Stomach (tissue), 9 donors: ENCODE results near the gene TMEM190. TPM values are rescaled to one million over a fixed set of nuclear protein-coding genes. Genes with fewer than 3 reads are reported as not detected.
"Not testable (repeated sequence)": the region's sequence is repeated elsewhere in the genome, so short reads cannot be mapped to it uniquely, and the experiment has no call there.

Experiments
- DNase-seq, 2 donors: peaks; one replicate each; pipeline versions ENCODE4 v3.0.0 to v3.0.0-alpha.2; 2013 to 2019
- H3K27ac ChIP-seq, 5 donors: fragments of 200-600 bp in 4 of 5; sonication (generic) in 4 of 5; one replicate each; pipeline ENCODE4 v1.5.1; 2013 to 2019; ENCODE audit warnings: mild to moderate bottlenecking in 1 of 5, moderate library complexity in 1 of 5
- H3K27me3 ChIP-seq, 3 donors: fragments of 200-600 bp; sonication (generic); one replicate each; pipeline ENCODE4 v1.5.1; 2017 to 2019; ENCODE audit warnings: mixed run types in 1 of 3
- H3K36me3 ChIP-seq, 4 donors: fragments of 200-600 bp; sonication (generic); 1 replicate in 3 of 4; 2 replicates in 1 of 4; pipeline ENCODE4 v1.5.1; 2016 to 2019
- H3K4me1 ChIP-seq, 4 donors: fragments of 200-600 bp; sonication (generic); one replicate each; pipeline ENCODE4 v1.5.1; 2016 to 2019
- H3K4me3 ChIP-seq, 4 donors: fragments of 200-600 bp; sonication (generic) in 3 of 4; one replicate each; pipeline ENCODE4 v1.5.1; 2016 to 2019; ENCODE audit warnings: mild to moderate bottlenecking in 1 of 4
- H3K9me3 ChIP-seq, 4 donors: fragments of 200-600 bp; sonication (generic); one replicate each; pipeline ENCODE4 v1.5.1; 2016 to 2019
- CTCF ChIP-seq, 7 experiments: fragments of 450-650 bp in 4 of 7; fragments of 200-600 bp in 3 of 7; sonication (generic) in 3 of 7; IDR thresholded peaks; one replicate each; pipeline ENCODE4 v1.5.1; 2016 to 2019; ENCODE audit warnings: antibody characterized with exemption in 7 of 7, control low read depth in 2 of 7, mild to moderate bottlenecking in 1 of 7
- EP300 ChIP-seq: sonication (generic); formaldehyde crosslinking; IDR thresholded peaks from one replicate; pipeline ENCODE4 v1.6.1; 2017; ENCODE audit warnings: antibody characterized with exemption
- POLR2A ChIP-seq, 4 donors: fragments of 450-650 bp; IDR thresholded peaks; one replicate each; pipeline ENCODE4 v1.6.1; 2016; ENCODE audit warnings: antibody characterized with exemption in 4 of 4, control low read depth in 2 of 4, mild to moderate bottlenecking in 1 of 4, moderate library complexity in 1 of 4
- POLR2AphosphoS5 ChIP-seq, 3 donors: sonication (generic); formaldehyde crosslinking; IDR thresholded peaks; one replicate each; pipeline ENCODE4 v1.6.1; 2016; ENCODE audit warnings: antibody characterized with exemption in 3 of 3
- WGBS, 5 donors: extraction: QIAGEN DNeasy Blood & Tissue Kit in 3 of 5; methylation state at CpG; one replicate each; pipeline versions ENCODE4 v1.1.5 to v1.1.7; 2013 to 2018; 5-methylcytosine and 5-hydroxymethylcytosine counted together
- intact Hi-C: fragments of 100-400 bp; cut with DNase I; formaldehyde crosslinking; loops from one replicate; pipeline ENCODE4 v1.15.1; 2023; ENCODE audit warnings: low total_unique reads
- polyA plus RNA-seq, 3 donors: library from polyadenylated mRNA; stranded (reverse); fragments of 200-250 nt; gene quantifications; one replicate each; pipeline ENCODE4 v1.2.3, GENCODE V29; 2013
- total RNA-seq, 5 donors: library from RNA; depleted of rRNA; stranded (reverse); fragments of >200 nt; gene quantifications; one replicate each; pipeline versions ENCODE4 v1.1.0 to v1.2.3, GENCODE V29; 2014 to 2016
- donor health status: healthy with polysubstance abuse.
- donor health status: Bipolar disorder and iron deficiency.
- donor health status: healthy.

TMEM190 gene
- total and polyA plus RNA-seq, 8 donors: 0.68 to 1.3 TPM; not detected in 6

GRCh38 chr19:55400281-55401087, 23.9 kb downstream of the TMEM190 start:
- intact Hi-C loops: no loop called here

GRCh38 chr19:55401390-55401789, 24.8 kb downstream of the TMEM190 start:
- WGBS, 5 donors: 79 to 93% (median 86%) methylated on average over 7 to 22 of the region's 28 CpGs

More at GRCh38 chr19:55400281-55401087, 23.9 kb downstream of the TMEM190 start:
- Histone ChIP-seq H3K4me3 (no peak overlapping the region), H3K9me3 (no peaks in the 10 kb centered on the region), H3K4me1 (peaks cover 0 to 4% (median 2%) of the 10 kb centered on the region in 4 donors), H3K27ac (no peak overlapping the region), H3K27me3 (no peaks in the 10 kb centered on the region), H3K36me3 (peaks cover 30 to 56% (median 52%) of the 10 kb centered on the region in 4 donors)
- DNase-seq: no peak
- 76 to 87% (median 82%) methylated on average over 14 of the region's 14 CpGs for WGBS, 5 donors
- TF ChIP-seq POLR2AphosphoS5 (IDR thresholded peaks at IDR 0.05) (no peak), EP300 (no peak), POLR2A (IDR thresholded peaks at IDR 0.05) (no peak), CTCF (IDR thresholded peaks at IDR 0.05) (no peak)

DNA sequence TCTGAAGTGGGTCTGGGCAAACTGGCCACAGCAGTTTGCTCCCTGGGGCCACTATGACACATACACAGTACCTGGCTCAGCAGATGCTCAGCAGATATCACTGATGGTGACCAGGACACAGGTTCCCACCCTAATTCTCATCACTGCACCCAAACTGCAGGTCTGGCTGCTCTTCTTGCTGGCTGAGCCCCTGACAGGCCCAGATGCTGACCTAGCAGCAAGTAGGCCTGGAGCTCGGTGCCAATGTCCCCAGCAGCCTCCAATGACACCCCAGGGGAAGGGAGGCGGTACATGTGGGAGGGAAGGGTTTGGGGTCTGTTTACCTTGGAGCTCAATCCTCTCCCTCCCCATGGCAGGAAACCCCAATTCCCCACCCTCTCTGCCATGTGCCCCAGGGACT, 25.9 kb downstream of the TMEM190 start:
- intact Hi-C loops: no loop called here
- H3K9me3 ChIP-seq: no peaks in the 10 kb centered on the region
- TF ChIP-seq POLR2AphosphoS5 (IDR thresholded peaks at IDR 0.05): no peak
- no peak for TF ChIP-seq CTCF (IDR thresholded peaks at IDR 0.05)
- TF ChIP-seq POLR2A (IDR thresholded peaks at IDR 0.05): no peak
- TF ChIP-seq EP300: no peak
- H3K4me3 ChIP-seq: no peak overlapping the region
- WGBS, 5 donors: 75 to 92% (median 90%) methylated on average over 2 of the region's 2 CpGs
- peaks cover 35 to 66% (median 58%) of the 10 kb centered on the region in 4 donors for H3K36me3 ChIP-seq
- H3K27ac ChIP-seq: no peak overlapping the region
- H3K27me3 ChIP-seq: no peaks in the 10 kb centered on the region
- H3K4me1 ChIP-seq: peaks cover 12 to 21% (median 20%) of the 10 kb centered on the region in 4 donors
- no peak for DNase-seq

More at GRCh38 chr19:55401390-55401789, 24.8 kb downstream of the TMEM190 start:
- peaks cover 5 to 13% (median 10%) of the 10 kb centered on the region in 4 donors for H3K4me1 ChIP-seq
- intact Hi-C loops, DNase-seq, H3K4me3 ChIP-seq, H3K9me3 ChIP-seq, H3K27ac ChIP-seq, H3K27me3 ChIP-seq: not testable (repeated sequence)
- peaks cover 35 to 65% (median 58%) of the 10 kb centered on the region in 4 donors for H3K36me3 ChIP-seq

DNA sequence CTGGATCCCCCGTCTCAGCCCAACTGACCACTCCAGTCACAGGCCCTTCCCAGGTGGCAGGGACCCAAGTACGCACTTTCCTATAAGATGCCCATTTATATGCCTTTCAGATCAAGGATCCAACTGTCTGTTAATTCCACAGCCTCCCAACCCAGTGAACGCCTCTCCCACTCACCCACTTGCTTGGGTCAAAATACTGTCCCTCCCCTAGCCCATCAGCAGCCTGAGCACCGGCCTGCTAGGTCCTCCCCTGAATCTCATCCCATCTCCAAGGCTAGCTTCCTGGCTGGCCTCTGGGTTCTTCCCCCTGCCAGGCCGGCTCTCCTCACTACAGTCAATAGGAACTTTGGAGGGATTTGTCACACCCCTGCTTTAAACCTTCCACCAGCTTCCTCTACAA, 29.0 kb downstream of the TMEM190 start:
- DNase-seq: no peak
- H3K4me1 ChIP-seq: peaks cover 15 to 26% (median 22%) of the 10 kb centered on the region in 4 donors
- H3K27ac ChIP-seq: no peak overlapping the region
- no peaks in the 10 kb centered on the region for H3K27me3 ChIP-seq
- peak overlapping the region in 1 of 4 donors; percentile 88 for H3K4me3 ChIP-seq
- no peaks in the 10 kb centered on the region for H3K9me3 ChIP-seq
- 79 to 90% (median 87%) methylated on average over 5 of the region's 5 CpGs for WGBS, 5 donors
- TF ChIP-seq EP300: no peak
- no peak for TF ChIP-seq POLR2AphosphoS5 (IDR thresholded peaks at IDR 0.05)
- H3K36me3 ChIP-seq: peaks cover 35 to 57% (median 53%) of the 10 kb centered on the region in 4 donors
- intact Hi-C loops: no loop called here

- intact Hi-C loops: no loop called here
- H3K4me1 ChIP-seq: peaks cover 15 to 26% (median 22%) of the 10 kb centered on the region in 4 donors
- 79 to 85% (median 81%) methylated on average over 14 of the region's 14 CpGs for WGBS, 5 donors
- no peak for TF ChIP-seq POLR2AphosphoS5 (IDR thresholded peaks at IDR 0.05)
- no peak for TF ChIP-seq EP300
- DNase-seq: no peak
- H3K4me3 ChIP-seq: peak overlapping the region; percentile 88 to 99 (median 94)
- peak overlapping the region in 1 of 5 donors; percentile 98 for H3K27ac ChIP-seq
- no peaks in the 10 kb centered on the region for H3K9me3 ChIP-seq
- peaks cover 35 to 50% (median 47%) of the 10 kb centered on the region in 4 donors for H3K36me3 ChIP-seq
- no peaks in the 10 kb centered on the region for H3K27me3 ChIP-seq
These were observed 29.6 kb downstream of the TMEM190 start for GRCh38 chr19:55406091-55406825.
